Suprapubic skin (tissue), 4 donors: ENCODE results near the gene COL7A1. TPM values are rescaled to one million over a fixed set of nuclear protein-coding genes. Genes with fewer than 3 reads are reported as not detected.

Experiments used
- DNase-seq, 2 donors: peaks; one replicate each; pipeline ENCODE4 v3.0.0-alpha.2; 2019; ENCODE audit warnings: low spot score in 2 of 2
- H3K27ac ChIP-seq: fragments of 200-600 bp; sonication (generic); one replicate; pipeline ENCODE4 v1.5.1; 2019
- H3K27me3 ChIP-seq: fragments of 200-600 bp; sonication (generic); one replicate; pipeline ENCODE4 v1.5.1; 2019
- H3K36me3 ChIP-seq: fragments of 200-600 bp; sonication (generic); one replicate; pipeline ENCODE4 v1.5.1; 2019
- H3K4me1 ChIP-seq: fragments of 200-600 bp; sonication (generic); one replicate; pipeline ENCODE4 v1.5.1; 2019
- H3K4me3 ChIP-seq: fragments of 200-600 bp; sonication (generic); one replicate; pipeline ENCODE4 v1.5.1; 2019; ENCODE audit warnings: mild to moderate bottlenecking
- H3K9me3 ChIP-seq: fragments of 200-600 bp; sonication (generic); one replicate; pipeline ENCODE4 v1.5.1; 2019
- EP300 ChIP-seq: sonication (generic); formaldehyde crosslinking; IDR thresholded peaks from one replicate; pipeline ENCODE4 v1.6.1; 2017; ENCODE audit warnings: antibody characterized with exemption
- POLR2A ChIP-seq, 2 donors: fragments of 450-650 bp; IDR thresholded peaks; one replicate each; pipeline ENCODE4 v1.6.1; 2017; ENCODE audit warnings: antibody characterized with exemption in 2 of 2, mild to moderate bottlenecking in 2 of 2, moderate library complexity in 2 of 2
- POLR2AphosphoS5 ChIP-seq, 3 donors: sonication (generic); formaldehyde crosslinking; IDR thresholded peaks; one replicate each; pipeline ENCODE4 v1.6.1; 2017; ENCODE audit warnings: antibody characterized with exemption in 3 of 3
- WGBS: methylation state at CpG from one replicate; pipeline ENCODE4 v1.1.5; 2018; 5-methylcytosine and 5-hydroxymethylcytosine counted together
- total RNA-seq, 4 donors: library from RNA; depleted of rRNA; stranded (reverse); fragments of >200 nt; gene quantifications; one replicate each; pipeline ENCODE4 v1.1.0, GENCODE V29; 2016
- TF ChIP-seq, protein P1 (sequence below), 2 donors: fragments of 200-600 bp in 1 of 2; fragments of 450-650 bp in 1 of 2; sonication (generic) in 1 of 2; IDR thresholded peaks; one replicate each; pipeline ENCODE4 v1.5.1; 2016 to 2019; ENCODE audit warnings: antibody characterized with exemption in 2 of 2, mild to moderate bottlenecking in 1 of 2, moderate library complexity in 1 of 2

COL7A1 gene
- total RNA-seq, 4 donors from 2014 or later, result 287 to 596 (median 348) TPM

GRCh38 chr3:48518638-48519276, 76.4 kb downstream of the COL7A1 start:
- Histone ChIP-seq H3K27ac (no peak overlapping the region), H3K9me3 (no peaks in the 10 kb centered on the region), H3K36me3 (peaks cover 4% of the 10 kb centered on the region), H3K4me3 (no peak overlapping the region), H3K27me3 (no peaks in the 10 kb centered on the region), H3K4me1 (peaks cover 5% of the 10 kb centered on the region)
- TF ChIP-seq EP300, result no peak
- no peak for TF ChIP-seq POLR2AphosphoS5 (IDR thresholded peaks at IDR 0.05)
- no peak for TF ChIP-seq POLR2A (IDR thresholded peaks at IDR 0.05)
- TF ChIP-seq, protein P1, sequence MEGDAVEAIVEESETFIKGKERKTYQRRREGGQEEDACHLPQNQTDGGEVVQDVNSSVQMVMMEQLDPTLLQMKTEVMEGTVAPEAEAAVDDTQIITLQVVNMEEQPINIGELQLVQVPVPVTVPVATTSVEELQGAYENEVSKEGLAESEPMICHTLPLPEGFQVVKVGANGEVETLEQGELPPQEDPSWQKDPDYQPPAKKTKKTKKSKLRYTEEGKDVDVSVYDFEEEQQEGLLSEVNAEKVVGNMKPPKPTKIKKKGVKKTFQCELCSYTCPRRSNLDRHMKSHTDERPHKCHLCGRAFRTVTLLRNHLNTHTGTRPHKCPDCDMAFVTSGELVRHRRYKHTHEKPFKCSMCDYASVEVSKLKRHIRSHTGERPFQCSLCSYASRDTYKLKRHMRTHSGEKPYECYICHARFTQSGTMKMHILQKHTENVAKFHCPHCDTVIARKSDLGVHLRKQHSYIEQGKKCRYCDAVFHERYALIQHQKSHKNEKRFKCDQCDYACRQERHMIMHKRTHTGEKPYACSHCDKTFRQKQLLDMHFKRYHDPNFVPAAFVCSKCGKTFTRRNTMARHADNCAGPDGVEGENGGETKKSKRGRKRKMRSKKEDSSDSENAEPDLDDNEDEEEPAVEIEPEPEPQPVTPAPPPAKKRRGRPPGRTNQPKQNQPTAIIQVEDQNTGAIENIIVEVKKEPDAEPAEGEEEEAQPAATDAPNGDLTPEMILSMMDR (IDR thresholded peaks at IDR 0.05), result no peak
- no peak for DNase-seq
- 78% methylated on average over 8 of the region's 12 CpGs for WGBS

- Histone ChIP-seq H3K27ac (no peak overlapping the region), H3K27me3 (no peaks in the 10 kb centered on the region), H3K36me3 (peaks cover 4% of the 10 kb centered on the region), H3K4me1 (peaks cover 5% of the 10 kb centered on the region), H3K9me3 (no peaks in the 10 kb centered on the region), H3K4me3 (no peak overlapping the region)
- 95% methylated on average over 3 of the region's 6 CpGs for WGBS
- DNase-seq, result no peak
- TF ChIP-seq EP300 (no peak), POLR2A (IDR thresholded peaks at IDR 0.05) (no peak), POLR2AphosphoS5 (IDR thresholded peaks at IDR 0.05) (no peak)
- TF ChIP-seq, protein P1 (IDR thresholded peaks at IDR 0.05), result no peak
Measured at GRCh38 chr3:48518069-48518468, 77.1 kb downstream of the COL7A1 start.

- DNase-seq, result no peak
- Histone ChIP-seq H3K9me3 (no peaks in the 10 kb centered on the region), H3K27ac (no peak overlapping the region), H3K4me1 (peaks cover 5% of the 10 kb centered on the region), H3K27me3 (no peaks in the 10 kb centered on the region), H3K4me3 (no peak overlapping the region), H3K36me3 (peaks cover 4% of the 10 kb centered on the region)
- TF ChIP-seq POLR2A (IDR thresholded peaks at IDR 0.05) (no peak), EP300 (no peak), POLR2AphosphoS5 (IDR thresholded peaks at IDR 0.05) (no peak)
- TF ChIP-seq, protein P1 (IDR thresholded peaks at IDR 0.05), result no peak
- 41% methylated on average over 6 of the region's 8 CpGs for WGBS
Measured at GRCh38 chr3:48516571-48516970, 78.6 kb downstream of the COL7A1 start.

DNA sequence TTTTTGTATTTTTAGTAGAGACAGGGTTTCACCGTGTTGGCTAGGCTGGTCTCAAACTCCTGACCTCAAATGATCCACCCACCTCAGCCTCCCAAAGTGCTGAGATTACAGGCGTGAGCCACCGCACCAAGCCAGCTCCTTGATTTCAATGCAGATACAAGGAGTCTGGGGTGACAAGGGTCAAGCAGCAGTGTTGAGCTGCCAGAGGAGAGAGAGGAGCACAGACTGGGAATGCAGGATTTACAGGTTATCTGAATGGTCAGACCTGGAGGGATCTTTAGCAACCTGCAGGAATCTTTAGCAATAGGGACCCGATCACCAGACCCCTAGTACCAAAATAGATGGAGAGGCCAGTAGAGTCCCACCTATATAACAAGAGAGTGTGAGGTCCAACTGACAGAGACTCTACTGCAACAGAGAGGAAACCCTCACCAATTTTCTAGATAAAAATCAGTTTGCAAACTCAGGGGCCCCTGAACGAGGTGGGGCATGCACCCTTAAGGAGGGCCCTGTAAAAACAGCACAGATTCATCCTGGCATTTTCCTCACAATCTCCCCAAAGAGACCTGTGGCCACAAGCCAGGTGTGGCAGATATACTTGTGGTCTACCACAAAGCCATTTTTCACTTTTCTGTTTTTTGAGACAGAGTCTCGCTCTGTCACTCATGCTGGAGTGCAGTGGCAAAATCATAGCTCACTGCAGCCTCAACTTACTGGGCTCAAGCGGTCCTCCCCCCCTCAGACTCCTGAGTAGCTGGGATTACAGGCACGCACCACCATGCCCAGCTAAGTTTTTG, 80.5 kb downstream of the COL7A1 start:
- WGBS, result 83% methylated on average over 8 of the region's 8 CpGs
- TF ChIP-seq, protein P1 (IDR thresholded peaks at IDR 0.05), result no peak
- TF ChIP-seq EP300 (no peak), POLR2A (IDR thresholded peaks at IDR 0.05) (no peak), POLR2AphosphoS5 (IDR thresholded peaks at IDR 0.05) (no peak)

More for the DNA sequence above, 80.5 kb downstream of the COL7A1 start:
- H3K4me3 ChIP-seq, result no peak overlapping the region
- no peaks in the 10 kb centered on the region for H3K9me3 ChIP-seq
- no peak overlapping the region for H3K27ac ChIP-seq
- no peak for DNase-seq
- peaks cover 5% of the 10 kb centered on the region for H3K4me1 ChIP-seq
- H3K27me3 ChIP-seq, result no peaks in the 10 kb centered on the region
- H3K36me3 ChIP-seq, result peaks cover 4% of the 10 kb centered on the region

Other genes starting within 250 kb of the COL7A1 start
- not detected for gene FBXW12, start 223.1 kb downstream of the COL7A1 start, total RNA-seq
- 100 to 1,000 TPM; 188 to 384 (median 220) TPM for gene PLXNB1, start 165.2 kb downstream of the COL7A1 start, total RNA-seq
- gene CCDC51, start 155.2 kb downstream of the COL7A1 start, total RNA-seq, result 10 to 100 TPM in 3 of 4 donors, 1 to 10 TPM in 1; 6.4 to 18.7 (median 13.6) TPM
- gene TMA7, start 155.1 kb downstream of the COL7A1 start, total RNA-seq, result 100 to 1,000 TPM; 122 to 281 (median 190) TPM
- gene ATRIP, start 148.6 kb downstream of the COL7A1 start, total RNA-seq, result 10 to 100 TPM in 2 of 4 donors, 1 to 10 TPM in 2; 8.7 to 12.7 (median 10.2) TPM
- 10 to 100 TPM; 60.1 to 98.0 (median 87.3) TPM for gene SHISA5, start 91.2 kb downstream of the COL7A1 start, total RNA-seq
- 10 to 100 TPM in 1 of 4 donors, 1 to 10 TPM in 3; 3.6 to 12.7 (median 8.3) TPM for gene PFKFB4, start 38.5 kb downstream of the COL7A1 start, total RNA-seq
- gene UCN2, start 31.5 kb downstream of the COL7A1 start, total RNA-seq, result 10 to 100 TPM; 10.1 to 23.7 (median 18.0) TPM
- 100 to 1,000 TPM; 294 to 337 (median 319) TPM for gene UQCRC1, start 14.3 kb upstream of the COL7A1 start, total RNA-seq
- not detected for gene TMEM89, start 26.4 kb upstream of the COL7A1 start, total RNA-seq
- gene SLC26A6, start 40.1 kb upstream of the COL7A1 start, total RNA-seq, result 10 to 100 TPM; 14.0 to 29.4 (median 24.1) TPM
- gene CELSR3, start 67.6 kb upstream of the COL7A1 start, total RNA-seq, result 1 to 10 TPM; 1.6 to 3.2 (median 2.0) TPM
- 10 to 100 TPM; 34.8 to 59.2 (median 44.9) TPM for gene NCKIPSD, start 90.6 kb upstream of the COL7A1 start, total RNA-seq
- 100 to 1,000 TPM; 169 to 269 (median 246) TPM for gene IP6K2, start 121.9 kb upstream of the COL7A1 start, total RNA-seq